HepG2 (cell line): ENCODE measurements around the gene PDLIM7. TPM values are rescaled to one million over a fixed set of nuclear protein-coding genes. Genes with fewer than 3 reads are reported as not detected.

Experiments
- AFF4 ChIP-seq: sonication (generic); formaldehyde crosslinking; IDR thresholded peaks from 2 replicates; pipeline ENCODE4 v1.4.0; 2020; ENCODE audit warnings: missing genetic modification reagents
- BCL6 ChIP-seq: IDR thresholded peaks from 2 replicates; pipeline ENCODE4 v1.6.1; 2016; ENCODE audit warnings: missing genetic modification reagents, missing compliant biosample characterization
- CBFB ChIP-seq: sonication (generic); formaldehyde crosslinking; IDR thresholded peaks from 2 replicates; pipeline ENCODE4 v1.4.0; 2020; ENCODE audit warnings: missing genetic modification reagents
- CBX2 ChIP-seq, 2 experiments: fragments of 200-600 bp in 1 of 2; sonication (generic); formaldehyde crosslinking in 1 of 2; IDR thresholded peaks; 2 replicates each; pipeline versions ENCODE4 v1.7.0 to v1.8.1; 2018 to 2022; ENCODE audit warnings: low read depth in 2 of 2, low read length in 1 of 2, mild to moderate bottlenecking in 1 of 2, missing genetic modification reagents in 1 of 2
- ETV5 ChIP-seq: IDR thresholded peaks from 2 replicates; pipeline ENCODE4 v1.6.1; 2018; ENCODE audit warnings: missing biosample characterization, missing genetic modification reagents, inconsistent platforms, borderline replicate concordance
- FOXA3 ChIP-seq: IDR thresholded peaks from 2 replicates; pipeline ENCODE4 v1.6.1; 2016; ENCODE audit warnings: missing genetic modification reagents, missing compliant biosample characterization
- KLF16 ChIP-seq, 2 experiments: sonication (generic) in 1 of 2; formaldehyde crosslinking in 1 of 2; IDR thresholded peaks; 2 replicates each; pipeline versions ENCODE4 v1.6.1 to v1.8.0; 2016 to 2023; ENCODE audit warnings: missing genetic modification reagents in 2 of 2, missing compliant biosample characterization in 1 of 2
- MTA3 ChIP-seq: sonication (generic); formaldehyde crosslinking; IDR thresholded peaks from 2 replicates; pipeline ENCODE4 v1.4.0; 2020; ENCODE audit warnings: missing genetic modification reagents
- TMF1 ChIP-seq: sonication (generic); formaldehyde crosslinking; IDR thresholded peaks from 2 replicates; pipeline ENCODE4 v1.8.1; 2022; ENCODE audit warnings: low read depth, missing genetic modification reagents
- ZBTB20 ChIP-seq: sonication (generic); formaldehyde crosslinking; IDR thresholded peaks from 2 replicates; pipeline ENCODE4 v1.8.1; 2023; ENCODE audit warnings: missing genetic modification reagents, low read depth, mild to moderate bottlenecking, borderline replicate concordance
- ZNF337 ChIP-seq: sonication (generic); formaldehyde crosslinking; IDR thresholded peaks from 2 replicates; pipeline ENCODE4 v1.5.1; 2020; ENCODE audit warnings: missing genetic modification reagents, low read depth, mild to moderate bottlenecking, borderline replicate concordance
- ZNF407 ChIP-seq: sonication (generic); formaldehyde crosslinking; IDR thresholded peaks from one replicate; pipeline ENCODE4 v1.5.1; 2020; ENCODE audit warnings: mild to moderate bottlenecking, missing genetic modification reagents; ENCODE audit errors: not compliant biosample characterization
- ZNF556 ChIP-seq: sonication (generic); formaldehyde crosslinking; IDR thresholded peaks from 2 replicates; pipeline ENCODE4 v1.4.0; 2020; ENCODE audit warnings: mild to moderate bottlenecking, missing genetic modification reagents, borderline replicate concordance
- ZNF589 ChIP-seq: sonication (generic); formaldehyde crosslinking; conservative IDR thresholded peaks from 2 replicates; pipeline ENCODE4 v1.8.0; 2022; ENCODE audit warnings: mild to moderate bottlenecking, moderate library complexity, missing genetic modification reagents
- ZNF709 ChIP-seq: sonication (generic); formaldehyde crosslinking; IDR thresholded peaks from 2 replicates; pipeline ENCODE4 v1.5.0; 2020; ENCODE audit warnings: mild to moderate bottlenecking, missing genetic modification reagents
- ZNF775 ChIP-seq: sonication (generic); formaldehyde crosslinking; IDR thresholded peaks from 2 replicates; pipeline ENCODE4 v1.4.0; 2020; ENCODE audit warnings: missing genetic modification reagents, mild to moderate bottlenecking, moderate library complexity, borderline replicate concordance
- ZNF776 ChIP-seq: sonication (generic); formaldehyde crosslinking; IDR thresholded peaks from 2 replicates; pipeline ENCODE4 v1.4.0; 2020; ENCODE audit warnings: mild to moderate bottlenecking, missing genetic modification reagents
- polyA plus RNA-seq, 8 experiments: library from polyadenylated mRNA; depleted of rRNA in 3 of 8; stranded (reverse) in 7 of 8; unstranded in 1 of 8; fragments of >200 nt; fragmentation: Illumina TruSeq in 4 of 8; extraction: Trizol in 4 of 8; gene quantifications; 2 replicates each; pipeline versions ENCODE4 v1.2.1 to v1.2.3, GENCODE V29; 2011 to 2016; ENCODE audit warnings: low read depth in 4 of 8, missing spikeins in 1 of 8, mixed read lengths in 1 of 8; ENCODE audit not compliant: insufficient read depth in 1 of 8
- total RNA-seq, 5 experiments: library from RNA; depleted of rRNA; stranded (reverse); fragments of >200 nt; fragmentation: Illumina TruSeq; extraction: Trizol; gene quantifications; 2 replicates each; pipeline ENCODE4 v1.2.3, GENCODE V29; 2016; ENCODE audit warnings: low read depth in 1 of 5

Gene PDLIM7
- total and polyA plus RNA-seq, 2 of the 13 experiments (the other 11 are each of a cell fraction or from before 2014, with no cell fraction given) = 21.1 to 31.3 TPM

GRCh38 chr5:177498013-177498787 is 796 bp upstream of the PDLIM7 start (continued):
- TF ChIP-seq AFF4 (CRISPR knock-in tag) = no peak
- TF ChIP-seq ZNF776 (CRISPR knock-in tag) = 0 out of 2 replicates have a peak, but pooled peaks have one; percentile 55
- TF ChIP-seq CBFB (CRISPR knock-in tag) = no peak
- TF ChIP-seq ZNF337 (CRISPR knock-in tag) = no peak
- TF ChIP-seq ZNF589 (CRISPR knock-in tag) = no peak
- TF ChIP-seq KLF16 (CRISPR knock-in tag; IDR thresholded peaks at IDR 0.05) = no peak
- TF ChIP-seq ZNF407 (CRISPR knock-in tag) = peak; percentile 40
- no peak for TF ChIP-seq TMF1 (CRISPR knock-in tag)
- TF ChIP-seq ETV5 = peak; percentile 46; the same call in 1 of the 2 replicates
- TF ChIP-seq CBX2 (IDR thresholded peaks at IDR 0.05; ENCODE audit: low read depth, low read length) = no peak
- TF ChIP-seq CBX2 (CRISPR knock-in tag; IDR thresholded peaks at IDR 0.05; ENCODE audit: low read depth) = 0 out of 2 replicates have a peak, but pooled peaks have one; percentile 37
- no peak for TF ChIP-seq ZNF556
- 0 out of 2 replicates have a peak, but pooled peaks have one; percentile 2 for TF ChIP-seq FOXA3
- TF ChIP-seq ZNF775 (CRISPR knock-in tag) = no peak
- no peak for TF ChIP-seq BCL6 (CRISPR knock-in tag)
- TF ChIP-seq MTA3 (CRISPR knock-in tag) = no peak
- 0 out of 2 replicates have a peak, but pooled peaks have one; percentile 8 for TF ChIP-seq ZNF709 (CRISPR knock-in tag)
- TF ChIP-seq ZBTB20 (CRISPR knock-in tag) = no peak
